SK-N-SH (cell line): ENCODE measurements around the gene PRDM10. TPM values are rescaled to one million over a fixed set of nuclear protein-coding genes. Genes with fewer than 3 reads are reported as not detected.

Source experiments
- CTCF ChIA-PET: fragments of 300-600, 350-600 bp; formaldehyde crosslinking; extraction: SDS; loops from one replicate; lab custom pipeline; 2021; lab: Yijun Ruan, JAX
- POLR2A ChIA-PET: fragments of 350-600 bp; sonication (Branson Sonifier 250); formaldehyde crosslinking; extraction: SDS; loops from one replicate; lab custom pipeline; 2020; ENCODE audit warnings: antibody characterized with exemption, inconsistent platforms; lab: Yijun Ruan, JAX
- DNase-seq: peaks from one replicate; pipeline ENCODE4 v3.0.0; 2012
- H2AFZ ChIP-seq: fragments of 200-600 bp; sonication (generic); 2 replicates; pipeline ENCODE4 v1.8.1; 2016; ENCODE audit warnings: antibody characterized with exemption, mild to moderate bottlenecking, low read depth
- H3F3A ChIP-seq: fragments of 200-600 bp; sonication (generic); replicated peaks from 2 replicates; pipeline ENCODE3; 2016; ENCODE audit warnings: antibody characterized with exemption, mild to moderate bottlenecking; ENCODE audit not compliant: insufficient read depth
- H3K27ac ChIP-seq, 2 experiments: fragments of 200-500 bp in 1 of 2; fragments of 200-600 bp in 1 of 2; sonication (Bioruptor generic) in 1 of 2; sonication (generic), shearing (Covaris generic) in 1 of 2; 2 replicates each; pipeline versions ENCODE4 v1.5.1 to v1.6.1; 2014 to 2016; ENCODE audit warnings: low read depth in 2 of 2, inconsistent platforms in 1 of 2, low read length in 1 of 2, mild to moderate bottlenecking in 1 of 2, mixed read lengths in 1 of 2
- H3K27me3 ChIP-seq: fragments of 200-600 bp; sonication (generic), shearing (Covaris generic); 2 replicates; pipeline ENCODE4 v1.6.1; 2016; ENCODE audit warnings: mixed run types; ENCODE audit not compliant: insufficient read depth
- H3K36me3 ChIP-seq, 2 experiments: fragments of 200-500 bp in 1 of 2; fragments of 200-600 bp in 1 of 2; sonication (Bioruptor generic) in 1 of 2; sonication (generic) in 1 of 2; replicated peaks in 1 of 2; 2 replicates each; pipeline versions ENCODE3 to v1.5.1; 2014 to 2016; ENCODE audit warnings: low read length in 1 of 2, mild to moderate bottlenecking in 1 of 2; ENCODE audit not compliant: insufficient read depth in 2 of 2, control insufficient read depth in 1 of 2
- H3K4me1 ChIP-seq, 2 experiments: fragments of 200-500 bp in 1 of 2; fragments of 200-600 bp in 1 of 2; sonication (Bioruptor generic) in 1 of 2; sonication (generic), shearing (Covaris generic) in 1 of 2; 2 replicates each; pipeline versions ENCODE4 v1.5.1 to v1.6.1; 2014 to 2016; ENCODE audit warnings: low read depth in 1 of 2, low read length in 1 of 2, mixed run types in 1 of 2; ENCODE audit not compliant: insufficient read depth in 2 of 2, control insufficient read depth in 1 of 2
- H3K4me2 ChIP-seq: fragments of 200-600 bp; sonication (generic), shearing (Covaris generic); 2 replicates; pipeline ENCODE4 v1.6.1; 2017; ENCODE audit warnings: mixed run types
- H3K4me3 ChIP-seq, 2 experiments: fragments of 200-500 bp in 1 of 2; fragments of 200-600 bp in 1 of 2; sonication (Bioruptor generic) in 1 of 2; sonication (generic), shearing (Covaris generic) in 1 of 2; 2 replicates each; pipeline versions ENCODE4 v1.5.1 to v1.8.1; 2014 to 2016; ENCODE audit warnings: low read depth in 2 of 2, inconsistent platforms in 1 of 2, low read length in 1 of 2, mild to moderate bottlenecking in 1 of 2, mixed read lengths in 1 of 2, moderate library complexity in 1 of 2
- H3K79me2 ChIP-seq: fragments of 200-600 bp; sonication (generic); 2 replicates; pipeline ENCODE4 v1.8.1; 2017; ENCODE audit warnings: mild to moderate bottlenecking; ENCODE audit not compliant: insufficient read depth
- H3K9ac ChIP-seq: fragments of 200-600 bp; sonication (generic); 2 replicates; pipeline ENCODE4 v1.6.1; 2017; ENCODE audit warnings: mixed run types
- H3K9me2 ChIP-seq: fragments of 200-600 bp; sonication (generic); 2 replicates; pipeline ENCODE4 v1.6.1; 2017; ENCODE audit warnings: mixed run types
- H3K9me3 ChIP-seq: fragments of 200-600 bp; sonication (generic); 2 replicates; pipeline ENCODE4 v1.6.1; 2017; ENCODE audit warnings: mixed run types, mild to moderate bottlenecking, moderate library complexity
- H4K20me1 ChIP-seq: fragments of 200-600 bp; sonication (generic); 2 replicates; pipeline ENCODE4 v1.6.1; 2017; ENCODE audit warnings: mild to moderate bottlenecking, mixed run types; ENCODE audit not compliant: insufficient read depth
- EZH2phosphoT487 ChIP-seq: fragments of 200-600 bp; sonication (generic); IDR thresholded peaks from 2 replicates; pipeline ENCODE4 v1.6.1; 2017; ENCODE audit warnings: low read depth, mixed run types, mild to moderate bottlenecking, antibody characterized with exemption, moderate library complexity, borderline replicate concordance
- FOSL2 ChIP-seq: IDR thresholded peaks from 2 replicates; pipeline ENCODE4 v1.4.0; 2012; ENCODE audit warnings: low read depth, mild to moderate bottlenecking, moderate library complexity, borderline replicate concordance
- FOXJ3 ChIP-seq: sonication (generic); formaldehyde crosslinking; IDR thresholded peaks from 2 replicates; pipeline ENCODE4 v1.5.1; 2020; ENCODE audit warnings: mild to moderate bottlenecking, missing genetic modification reagents
- FOXM1 ChIP-seq: IDR thresholded peaks from 2 replicates; pipeline ENCODE4 v1.4.0; 2012; ENCODE audit warnings: low read depth, mild to moderate bottlenecking
- MAX ChIP-seq: IDR thresholded peaks from 2 replicates; pipeline ENCODE4 v1.4.0; 2012; ENCODE audit warnings: low read depth
- MEF2A ChIP-seq: IDR thresholded peaks from 2 replicates; pipeline ENCODE4 v1.4.0; 2012; ENCODE audit warnings: low read depth, borderline replicate concordance
- RFX5 ChIP-seq: IDR thresholded peaks from 2 replicates; pipeline ENCODE4 v1.6.1; 2012; ENCODE audit warnings: mild to moderate bottlenecking, improper control_type of control experiment, low read length
- SIN3A ChIP-seq: IDR thresholded peaks from 2 replicates; pipeline ENCODE4 v1.6.1; 2012; ENCODE audit warnings: low read depth, mild to moderate bottlenecking, low read length, moderate library complexity, borderline replicate concordance
- SMC3 ChIP-seq: IDR thresholded peaks from 2 replicates; pipeline ENCODE4 v1.6.1; 2012; ENCODE audit warnings: low read depth, low read length, improper control_type of control experiment
- TCF12 ChIP-seq: IDR thresholded peaks from 2 replicates; pipeline ENCODE4 v1.4.0; 2012
- TEAD4 ChIP-seq: IDR thresholded peaks from 2 replicates; pipeline ENCODE4 v1.4.0; 2012; ENCODE audit warnings: mild to moderate bottlenecking, borderline replicate concordance; ENCODE audit not compliant: insufficient read depth
- USF1 ChIP-seq: IDR thresholded peaks from 2 replicates; pipeline ENCODE4 v1.4.0; 2012; ENCODE audit warnings: low read depth, borderline replicate concordance
- YY1 ChIP-seq: IDR thresholded peaks from 2 replicates; pipeline ENCODE4 v1.4.0; 2012; ENCODE audit warnings: low read depth, mild to moderate bottlenecking
- ZBTB33 ChIP-seq: IDR thresholded peaks from 2 replicates; pipeline ENCODE4 v1.4.0; 2012; ENCODE audit warnings: low read depth, borderline replicate concordance
- WGBS: methylation state at CpG from one replicate; pipeline ENCODE4 v1.1.6; 2017; ENCODE audit warnings: low lambda C conversion rate; 5-methylcytosine and 5-hydroxymethylcytosine counted together
- polyA plus RNA-seq, 3 experiments: library from polyadenylated mRNA; depleted of rRNA; stranded (reverse); fragments of >200 nt; gene quantifications; 2 replicates each; pipeline ENCODE4 v1.2.3, GENCODE V29; 2012

The PRDM10 gene
- polyA plus RNA-seq, 1 of the 3 experiments (the other 2 are of a cell fraction) = 1.9 TPM

- POLR2A ChIA-PET = no interaction called here
These were observed 3.2 kb downstream of the PRDM10 start for GRCh38 chr11:129999407-129999806.

GRCh38 chr11:129998905-129999304 lies 3.7 kb downstream of the PRDM10 start:
- Histone ChIP-seq H3K36me3 (peaks cover 0 to 8% of the 10 kb centered on the region in 2 experiments), H3K79me2 (peaks cover 60% of the 10 kb centered on the region), H3K4me3 (no peak overlapping the region), H3K27ac (no peak overlapping the region), H3K9me3 (no peaks in the 10 kb centered on the region), H3K27me3 (no peaks in the 10 kb centered on the region), H3K9me2 (no peaks in the 10 kb centered on the region), H3K9ac (no peak overlapping the region), H3F3A (peaks cover 23% of the 10 kb centered on the region), H3K4me2 (no peak overlapping the region), H2AFZ (no peak overlapping the region), H3K4me1 (peaks cover 5 to 12% of the 10 kb centered on the region in 2 experiments; a peak in 3 of 4 replicates), H4K20me1 (peaks cover 4% of the 10 kb centered on the region)
- TF ChIP-seq FOXJ3 (CRISPR knock-in tag) = no peak
- no peak for TF ChIP-seq TCF12
- no peak for DNase-seq
- WGBS = over 99% methylated on average over 7 of the region's 7 CpGs
- POLR2A ChIA-PET = no interaction called here
- CTCF ChIA-PET = no interaction called here

More at GRCh38 chr11:129999407-129999806, 3.2 kb downstream of the PRDM10 start:
- H3K9me2 ChIP-seq = no peaks in the 10 kb centered on the region
- WGBS = 98% methylated on average over 4 of the region's 4 CpGs
- no peak overlapping the region for H3K4me2 ChIP-seq
- peaks cover 0 to 8% of the 10 kb centered on the region in 2 experiments for H3K36me3 ChIP-seq
- no peaks in the 10 kb centered on the region for H3K9me3 ChIP-seq
- TF ChIP-seq SMC3 (no peak), ZBTB33 (no peak), EZH2phosphoT487 (no peak), FOXM1 (no peak), MEF2A (no peak), RFX5 (no peak), YY1 (no peak), FOSL2 (no peak), TEAD4 (no peak), SIN3A (no peak), USF1 (no peak), MAX (no peak)
- DNase-seq = no peak
- H3K79me2 ChIP-seq = peaks cover 60% of the 10 kb centered on the region
- H3F3A ChIP-seq = peaks cover 25% of the 10 kb centered on the region
- H3K9ac ChIP-seq = no peak overlapping the region
- H3K27ac ChIP-seq = no peak overlapping the region
- no peaks in the 10 kb centered on the region for H3K27me3 ChIP-seq
- CTCF ChIA-PET = interaction anchor here (1.6 kb wide), 1 partner anchor 133 kb away, joined by 4 read pairs; no protein-coding TSS in a partner anchor
- peaks cover 4% of the 10 kb centered on the region for H4K20me1 ChIP-seq
- no peak overlapping the region for H3K4me3 ChIP-seq
- no peak overlapping the region for H2AFZ ChIP-seq
- peaks cover 5 to 12% of the 10 kb centered on the region in 2 experiments; a peak in 3 of 4 replicates for H3K4me1 ChIP-seq
